H1 (cell line): ENCODE measurements around the gene S1PR2. TPM values are rescaled to one million over a fixed set of nuclear protein-coding genes. Genes with fewer than 3 reads are reported as not detected.

Source experiments
- CTCF ChIA-PET: fragments of 300-600 bp; sonication (Branson Sonifier 250); formaldehyde crosslinking; loops from one replicate; lab custom pipeline; 2021; ENCODE audit not compliant: partially characterized antibody; lab: Charles Lee
- POLR2A ChIA-PET: fragments of 300-600 bp; sonication (Branson Sonifier 250); formaldehyde crosslinking; loops from one replicate; lab custom pipeline; 2021; ENCODE audit warnings: inconsistent platforms; ENCODE audit not compliant: partially characterized antibody; lab: Charles Lee
- DNase-seq, 2 experiments: peaks; one replicate each; pipeline versions ENCODE4 v3.0.0 to v3.0.0-alpha.2; 2010 to 2022; ENCODE audit warnings: low spot score in 2 of 2, low read depth in 1 of 2, mixed read lengths in 1 of 2
- FAIRE-seq: peaks from 2 replicates; lab custom pipeline; 2011; peaks lifted over from hg19 to GRCh38; lab: Jason Lieb, UNC
- H2AFZ ChIP-seq: 2 replicates; pipeline ENCODE4 v1.8.1; 2012; ENCODE audit warnings: low read length, inconsistent platforms
- H2AK5ac ChIP-seq: 2 replicates; pipeline ENCODE4 v1.6.1; 2013; ENCODE audit warnings: low read depth, low read length
- H2BK120ac ChIP-seq: replicated peaks from 2 replicates; pipeline ENCODE3; 2013; ENCODE audit warnings: low read depth, low read length, inconsistent platforms
- H2BK12ac ChIP-seq: 2 replicates; pipeline ENCODE4 v1.6.1; 2013; ENCODE audit warnings: low read depth, low read length
- H2BK15ac ChIP-seq: 2 replicates; pipeline ENCODE4 v1.6.1; 2013; ENCODE audit warnings: low read length
- H2BK20ac ChIP-seq: 2 replicates; pipeline ENCODE4 v1.6.1; 2013; ENCODE audit warnings: low read length
- H2BK5ac ChIP-seq: 2 replicates; pipeline ENCODE4 v1.6.1; 2013; ENCODE audit warnings: low read depth, low read length
- H3K14ac ChIP-seq: 2 replicates; pipeline ENCODE4 v1.6.1; 2013; ENCODE audit warnings: inconsistent platforms; ENCODE audit not compliant: insufficient read length
- H3K18ac ChIP-seq: 2 replicates; pipeline ENCODE4 v1.6.1; 2013; ENCODE audit warnings: low read length; ENCODE audit errors: extremely low read depth
- H3K23ac ChIP-seq: 2 replicates; pipeline ENCODE4 v1.6.1; 2013; ENCODE audit warnings: inconsistent platforms; ENCODE audit not compliant: insufficient read length
- H3K23me2 ChIP-seq: 2 replicates; pipeline ENCODE4 v1.6.1; 2013; ENCODE audit warnings: low read depth, low read length
- H3K27ac ChIP-seq: 2 replicates; pipeline ENCODE4 v1.6.1; 2011; ENCODE audit warnings: low read depth, low read length, inconsistent platforms
- H3K27me3 ChIP-seq, 4 experiments: replicated peaks in 1 of 4; 1 replicate in 1 of 4; 2 replicates in 3 of 4; pipeline versions ENCODE4 v1.6.1 to v1.8.1; 2011 to 2013; ENCODE audit warnings: low read length in 3 of 4, mild to moderate bottlenecking in 3 of 4, inconsistent platforms in 2 of 4, mixed read lengths in 2 of 4, moderate library complexity in 1 of 4; ENCODE audit not compliant: control insufficient read depth in 3 of 4, insufficient read depth in 3 of 4; ENCODE audit errors: extremely low read depth in 1 of 4
- H3K36me3 ChIP-seq, 4 experiments: 2 replicates each; pipeline versions ENCODE4 v1.6.1 to v1.8.1; 2011 to 2013; ENCODE audit warnings: mild to moderate bottlenecking in 4 of 4, low read length in 3 of 4, moderate library complexity in 2 of 4, control low read depth in 1 of 4, inconsistent platforms in 1 of 4; ENCODE audit not compliant: insufficient read depth in 4 of 4, control insufficient read depth in 2 of 4
- H3K4ac ChIP-seq: replicated peaks from 2 replicates; pipeline ENCODE3; 2013; ENCODE audit warnings: low read length, low read depth, mixed read lengths, inconsistent platforms; ENCODE audit not compliant: insufficient read length
- H3K4me1 ChIP-seq, 4 experiments: replicated peaks in 1 of 4; 1 replicate in 1 of 4; 2 replicates in 3 of 4; pipeline versions ENCODE4 v1.6.1 to v1.8.1; 2011 to 2013; ENCODE audit warnings: low read length in 3 of 4, inconsistent platforms in 2 of 4, mixed read lengths in 1 of 4; ENCODE audit not compliant: insufficient read depth in 4 of 4, control insufficient read depth in 3 of 4
- H3K4me2 ChIP-seq, 2 experiments: 2 replicates each; pipeline versions ENCODE4 v1.6.1 to v1.8.1; 2011 to 2013; ENCODE audit warnings: low read depth in 2 of 2, low read length in 2 of 2, control low read depth in 1 of 2, inconsistent platforms in 1 of 2, mild to moderate bottlenecking in 1 of 2; ENCODE audit not compliant: insufficient read depth in 1 of 2
- H3K4me3 ChIP-seq, 4 experiments: fragments of 200-600, 300-600 bp in 1 of 4; sonication (generic), shearing (Covaris generic), sonication (Bioruptor Twin) in 1 of 4; 2 replicates each; pipeline versions ENCODE4 v1.5.1 to v1.8.1; 2011 to 2016; ENCODE audit warnings: low read length in 4 of 4, low read depth in 3 of 4, control low read depth in 2 of 4, inconsistent platforms in 2 of 4, mild to moderate bottlenecking in 2 of 4, mixed read lengths in 1 of 4, moderate library complexity in 1 of 4; ENCODE audit not compliant: insufficient read depth in 2 of 4; ENCODE audit errors: extremely low read depth in 1 of 4
- H3K56ac ChIP-seq: replicated peaks from 2 replicates; pipeline ENCODE3; 2013; ENCODE audit warnings: low read depth, mild to moderate bottlenecking, mixed read lengths, low read length, inconsistent platforms; ENCODE audit not compliant: insufficient read length
- H3K79me1 ChIP-seq: 2 replicates; pipeline ENCODE4 v1.6.1; 2013; ENCODE audit warnings: low read depth, low read length, control low read depth
- H3K79me2 ChIP-seq, 2 experiments: 2 replicates each; pipeline versions ENCODE4 v1.6.1 to v1.8.1; 2012 to 2013; ENCODE audit warnings: low read length in 2 of 2, mild to moderate bottlenecking in 2 of 2, inconsistent platforms in 1 of 2; ENCODE audit not compliant: insufficient read depth in 2 of 2, control insufficient read depth in 1 of 2
- H3K9ac ChIP-seq, 4 experiments: replicated peaks in 1 of 4; 1 replicate in 1 of 4; 2 replicates in 3 of 4; pipeline versions ENCODE4 v1.6.1 to v1.8.1; 2011 to 2013; ENCODE audit warnings: low read depth in 3 of 4, low read length in 3 of 4, control low read depth in 2 of 4, mild to moderate bottlenecking in 2 of 4, moderate library complexity in 2 of 4, inconsistent platforms in 1 of 4; ENCODE audit errors: extremely low read depth in 1 of 4
- H3K9me3 ChIP-seq, 2 experiments: 2 replicates each; pipeline versions ENCODE4 v1.6.1 to v1.8.1; 2012 to 2013; ENCODE audit warnings: mild to moderate bottlenecking in 2 of 2, moderate library complexity in 2 of 2, control low read depth in 1 of 2, inconsistent platforms in 1 of 2, low read depth in 1 of 2, low read length in 1 of 2, mixed read lengths in 1 of 2; ENCODE audit not compliant: insufficient read depth in 2 of 2
- H4K20me1 ChIP-seq, 2 experiments: replicated peaks in 1 of 2; 2 replicates each; pipeline versions ENCODE3 to v1.8.1; 2011 to 2013; ENCODE audit warnings: inconsistent platforms in 2 of 2, low read length in 2 of 2, mild to moderate bottlenecking in 1 of 2; ENCODE audit not compliant: insufficient read depth in 2 of 2, control insufficient read depth in 1 of 2
- H4K5ac ChIP-seq: 2 replicates; pipeline ENCODE4 v1.6.1; 2013; ENCODE audit warnings: low read length, low read depth, mixed read lengths, inconsistent platforms; ENCODE audit not compliant: insufficient read length
- H4K8ac ChIP-seq: 2 replicates; pipeline ENCODE4 v1.8.0; 2013; ENCODE audit warnings: mild to moderate bottlenecking, moderate library complexity, low read length, inconsistent platforms; ENCODE audit not compliant: insufficient read depth; ENCODE audit errors: extremely low read depth
- H4K91ac ChIP-seq: replicated peaks from 2 replicates; pipeline ENCODE3; 2013; ENCODE audit warnings: low read length, mixed read lengths, inconsistent platforms; ENCODE audit not compliant: insufficient read length
- ASH2L ChIP-seq: fragments of 200-600, 300-600 bp; sonication (generic); IDR thresholded peaks from one replicate; pipeline ENCODE4 v1.7.1; 2017; ENCODE audit warnings: low read length
- BRCA1 ChIP-seq: IDR thresholded peaks from 2 replicates; pipeline ENCODE4 v1.6.1; 2012; ENCODE audit warnings: low read depth, low read length, improper control_type of control experiment
- CREB1 ChIP-seq: IDR thresholded peaks from 2 replicates; pipeline ENCODE4 v1.6.1; 2012; ENCODE audit warnings: inconsistent platforms
- CTBP2 ChIP-seq: IDR thresholded peaks from 2 replicates; pipeline ENCODE4 v1.7.0; 2011; ENCODE audit warnings: borderline replicate concordance, mild to moderate bottlenecking, moderate library complexity, mixed read lengths, low read length; ENCODE audit not compliant: insufficient read depth, insufficient read length
- KDM5A ChIP-seq: fragments of 200-600 bp; IDR thresholded peaks from 2 replicates; pipeline ENCODE4 v1.7.1; 2012; ENCODE audit warnings: mild to moderate bottlenecking, low read length, inconsistent platforms, mixed read lengths
- POLR2AphosphoS5 ChIP-seq: IDR thresholded peaks from 2 replicates; pipeline ENCODE4 v1.6.1; 2011; ENCODE audit warnings: low read depth, low read length
- RFX5 ChIP-seq: IDR thresholded peaks from 2 replicates; pipeline ENCODE4 v1.6.1; 2011; ENCODE audit warnings: low read depth, low read length, improper control_type of control experiment, borderline replicate concordance
- RNF2 ChIP-seq: fragments of 200-900, 300-1000 bp; sonication (generic); IDR thresholded peaks from 2 replicates; pipeline ENCODE4 v1.7.1; 2016; ENCODE audit warnings: borderline replicate concordance, low read depth, mild to moderate bottlenecking, antibody characterized with exemption, low read length; ENCODE audit not compliant: poor library complexity, severe bottlenecking; ENCODE audit errors: missing control alignments
- SRF ChIP-seq: IDR thresholded peaks from 2 replicates; pipeline ENCODE4 v1.6.1; 2011; ENCODE audit warnings: mild to moderate bottlenecking, low read depth, low read length, moderate library complexity
- TCF12 ChIP-seq: IDR thresholded peaks from 2 replicates; pipeline ENCODE4 v1.6.1; 2011; ENCODE audit warnings: low read depth, mild to moderate bottlenecking, low read length
- WGBS, 2 experiments: shearing (Covaris generic) in 1 of 2; methylation state at CpG; one replicate each; pipeline versions ENCODE4 v1.1.6 to v1.1.7; 2013 to 2015; ENCODE audit warnings: low lambda C conversion rate in 2 of 2, mixed read lengths in 2 of 2, inconsistent platforms in 1 of 2, low coverage in 1 of 2, missing lambda C conversion rate in 1 of 2; ENCODE audit not compliant: insufficient replicate concordance in 2 of 2, insufficient coverage in 1 of 2, insufficient read length in 1 of 2; ENCODE audit errors: extremely low coverage in 1 of 2, missing lambda C conversion rate in 1 of 2; 5-methylcytosine and 5-hydroxymethylcytosine counted together
- polyA plus RNA-seq, 7 experiments: library from polyadenylated mRNA; depleted of rRNA in 3 of 7; stranded (reverse) in 5 of 7; unstranded in 2 of 7; fragments of >200 nt in 5 of 7; fragments of 200-250 nt in 2 of 7; gene quantifications; 1 replicate in 5 of 7; 2 replicates in 1 of 7; 4 replicates in 1 of 7; pipeline versions ENCODE4 v1.2.1 to v1.2.3, GENCODE V29; 2011 to 2013; ENCODE audit warnings: missing spikeins in 2 of 7, mixed read lengths in 2 of 7
- total RNA-seq: library from RNA; stranded (reverse); fragmentation: NEBNext Ultra II Directional; extraction: Animal tissue kit (Norgen Biotek cat#: 25700); gene quantifications from 2 replicates; pipeline ENCODE4 v1.2.1, GENCODE V29; 2021

Gene S1PR2
- total and polyA plus RNA-seq, 2 of the 8 experiments (the other 6 are each of a cell fraction or from before 2014, with no cell fraction given), result 17.5 to 19.4 TPM

DNA sequence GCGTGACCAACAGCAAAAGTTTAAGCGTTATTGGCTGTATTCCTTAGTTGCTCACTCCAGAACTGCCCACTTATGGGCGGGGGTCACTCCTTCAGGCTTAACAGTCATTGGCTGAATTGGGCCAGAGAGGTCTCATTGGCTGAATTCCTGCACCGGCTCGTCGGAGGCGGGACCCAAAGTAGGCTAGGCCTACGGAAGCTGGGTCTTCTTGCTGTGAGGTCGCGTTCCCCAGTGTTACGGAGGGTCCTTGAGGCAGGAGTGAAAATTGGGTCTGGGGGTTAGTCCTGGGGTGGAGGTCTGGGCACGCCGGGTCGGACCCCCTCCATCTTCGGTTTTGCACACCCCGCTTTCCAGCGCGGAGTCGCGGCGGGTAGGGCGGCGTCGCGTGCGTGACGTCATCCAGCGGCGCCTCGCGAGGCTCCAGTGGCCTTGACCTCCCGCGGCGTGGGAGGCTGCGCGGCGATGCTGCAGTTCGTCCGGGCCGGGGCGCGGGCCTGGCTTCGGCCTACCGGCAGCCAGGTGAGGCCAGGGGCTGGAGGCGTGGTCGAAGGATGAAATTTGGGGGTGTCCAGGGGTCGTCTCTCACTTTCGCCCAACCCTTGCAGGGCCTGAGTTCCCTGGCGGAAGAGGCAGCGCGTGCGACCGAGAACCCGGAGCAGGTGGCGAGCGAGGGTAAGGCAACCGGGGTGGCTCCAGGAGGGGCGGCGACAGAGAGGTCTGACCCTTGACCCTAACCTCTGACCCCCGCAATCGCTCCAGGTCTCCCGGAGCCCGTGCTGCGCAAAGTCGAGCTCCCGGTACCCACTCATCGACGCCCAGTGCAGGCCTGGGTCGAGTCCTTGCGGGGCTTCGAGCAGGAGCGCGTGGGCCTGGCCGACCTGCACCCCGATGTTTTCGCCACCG is 20.9 kb upstream of the S1PR2 start, which contains the start of gene MRPL4:
MRPL4 (plus strand) TSS at position 423 of the 903 bp plus-strand sequence; CDS start at position 463, 40 bp downstream.
- no peak within 1 kb of the TSS for H3K14ac ChIP-seq
- H4K20me1 ChIP-seq, result peaks cover 0 to 4% of the 10 kb centered on the region in 2 experiments
- peak within 1 kb of the TSS; percentile 90 for H3K27ac ChIP-seq
- H4K5ac ChIP-seq, result peak within 1 kb of the TSS; percentile 98
- FAIRE-seq, result peak; percentile 92
- peaks cover 0 to 9% of the 10 kb centered on the region in 2 experiments; a peak in 2 of 4 replicates for H3K79me2 ChIP-seq
- no peak within 1 kb of the TSS for H2AK5ac ChIP-seq
- H3K36me3 ChIP-seq, result peaks cover 2 to 10% (median 9%) of the 10 kb centered on the region in 4 experiments; a peak in 4 of 8 replicates
- H2AFZ ChIP-seq, result peak within 1 kb of the TSS; percentile 98
- no peak within 1 kb of the TSS for H2BK12ac ChIP-seq
- ChIA-PET CTCF (interaction anchor here (1.1 to 2.6 kb wide), 3 partner anchors 19 to 57 kb away, joined by 3 to 9 read pairs (median 3); partner anchors contain the start of gene DNMT1), POLR2A (interaction anchor here (1.0 to 3.8 kb wide), 12 partner anchors 8 to 164 kb away, joined by 3 to 14 read pairs (median 3); partner anchors contain the start of genes DNMT1, ICAM5 and S1PR2)
- peak within 1 kb of the TSS; percentile 94 for H4K91ac ChIP-seq
- peak within 1 kb of the TSS; percentile 74 to 100 (median 91) for H3K4me3 ChIP-seq
- H3K18ac ChIP-seq, result peak within 1 kb of the TSS; percentile 99
- peak within 1 kb of the TSS; percentile 61 for H2BK120ac ChIP-seq
- H3K23me2 ChIP-seq, result peaks cover 5% of the 10 kb centered on the region
- H3K9me3 ChIP-seq, result no peaks in the 10 kb centered on the region
- 1% methylated on average over 66 of the region's 77 CpGs; no CpG with 5 or more reads in 1 of the 2 experiments for WGBS, 2 experiments
- peak within 1 kb of the TSS; percentile 83; the same call in 1 of the 2 replicates for H2BK15ac ChIP-seq
- H2BK20ac ChIP-seq, result no peak within 1 kb of the TSS
- peak within 1 kb of the TSS; percentile 94; the same call in 1 of the 2 replicates for H2BK5ac ChIP-seq
- no peaks in the 10 kb centered on the region for H3K27me3 ChIP-seq
- H3K4me2 ChIP-seq, result peak within 1 kb of the TSS; percentile 95 to 99
- peaks cover 5% of the 10 kb centered on the region; the same call in 1 of the 2 replicates for H3K79me1 ChIP-seq
- peak within 1 kb of the TSS; percentile 4 for H3K4ac ChIP-seq
- peaks cover 0 to 4% (median 1%) of the 10 kb centered on the region in 4 experiments; a peak in 1 of 7 replicates for H3K4me1 ChIP-seq
- peak within 1 kb of the TSS; percentile 100 for H4K8ac ChIP-seq
- H3K9ac ChIP-seq, result peak within 1 kb of the TSS; percentile 83 to 93 (median 88)
- H3K23ac ChIP-seq, result peak within 1 kb of the TSS; percentile 3
- H3K56ac ChIP-seq, result peak within 1 kb of the TSS; percentile 97
- peak; percentile 85 to 97 for DNase-seq
- TF ChIP-seq BRCA1, result no peak
- TF ChIP-seq KDM5A, result peak; percentile 91
- TF ChIP-seq POLR2AphosphoS5, result peak; percentile 68
- peak; percentile 99 for TF ChIP-seq CREB1
- TF ChIP-seq CTBP2, result no peak
- no peak for TF ChIP-seq RNF2
- TF ChIP-seq RFX5, result no peak
- peak; percentile 83 for TF ChIP-seq SRF
- no peak for TF ChIP-seq TCF12
- peak; percentile 99 for TF ChIP-seq ASH2L
